OCI-M2 (cell line): ENCODE results near the gene CELSR3.
A peak's percentile ranks its signal among the peaks of the same experiment; 100 is the strongest.

Experiments used
- DNase-seq: peaks from one replicate; lab custom pipeline; 2025; ENCODE audit not compliant: unreplicated experiment; lab: John Stamatoyannopoulos, UW

CELSR3 gene

GRCh38 chr3:48688032-48688736 lies 25.5 kb upstream of the CELSR3 start:
- no peak for DNase-seq

DNA sequence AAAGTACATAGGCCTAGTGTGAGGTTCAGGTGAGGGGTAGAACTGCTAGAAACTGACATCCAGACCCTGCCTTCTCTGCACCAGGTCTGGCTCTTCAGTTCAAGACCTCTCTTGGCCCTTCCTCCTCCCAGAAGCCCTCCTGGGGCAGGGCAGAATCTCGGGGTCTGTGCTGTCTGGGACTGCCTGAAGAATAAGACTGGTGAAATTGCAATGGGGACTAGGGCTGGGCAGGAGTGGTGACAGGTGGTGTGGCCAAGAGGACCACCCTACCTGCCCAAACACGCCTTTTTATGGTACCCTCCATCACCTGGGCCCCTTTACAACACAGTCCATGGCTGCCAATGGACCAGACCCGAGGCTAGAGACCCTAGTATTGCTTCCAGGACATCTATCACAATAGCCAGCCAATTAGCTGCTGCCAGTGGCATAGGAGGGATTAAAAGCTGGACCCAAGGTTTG lies 24.6 kb upstream of the CELSR3 start:
- no peak for DNase-seq

DNA sequence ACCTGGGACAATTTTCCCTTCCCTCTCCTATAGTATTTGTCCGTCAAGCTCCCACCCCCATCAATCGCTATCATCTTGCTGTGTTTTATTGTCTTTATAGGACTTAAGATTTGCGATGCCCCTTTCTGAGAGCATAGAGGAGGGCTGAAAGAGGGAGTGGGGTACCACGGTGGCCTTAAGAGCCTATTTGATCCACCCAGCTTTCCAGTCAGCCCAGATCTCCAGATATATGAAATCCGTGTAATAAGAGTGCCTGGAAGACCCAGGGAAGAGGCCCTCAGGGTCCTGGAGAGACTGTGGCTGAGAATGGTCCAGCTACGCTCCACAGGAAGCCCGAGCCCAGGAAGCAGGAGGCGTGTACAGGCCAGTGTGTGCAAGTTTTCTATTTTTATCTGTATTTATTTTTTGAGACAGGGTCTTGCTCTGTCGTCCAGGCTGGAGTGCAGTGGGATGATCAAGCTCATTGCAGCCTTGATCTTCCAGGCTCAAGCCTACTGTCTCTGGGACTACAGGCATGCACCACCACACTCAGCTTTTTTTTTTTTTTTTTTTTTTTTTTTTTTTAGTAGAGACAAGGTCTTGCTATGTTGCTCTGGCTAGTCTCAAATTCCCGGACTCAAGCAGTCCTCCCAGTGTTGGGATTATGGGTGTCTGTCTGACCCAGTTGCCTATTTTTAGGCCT lies 24.0 kb upstream of the CELSR3 start:
- DNase-seq: no peak

GRCh38 chr3:48685603-48686511 lies 23.2 kb upstream of the CELSR3 start, which contains the start of gene NCKIPSD:
Gene NCKIPSD, minus strand, starts transcription at chr3:48685915. Its CDS starts 108 bp downstream, at chr3:48685807.
- peak; percentile 21 for DNase-seq

GRCh38 chr3:48685293-48685602 lies 22.6 kb upstream of the CELSR3 start:
- DNase-seq: no peak

DNA sequence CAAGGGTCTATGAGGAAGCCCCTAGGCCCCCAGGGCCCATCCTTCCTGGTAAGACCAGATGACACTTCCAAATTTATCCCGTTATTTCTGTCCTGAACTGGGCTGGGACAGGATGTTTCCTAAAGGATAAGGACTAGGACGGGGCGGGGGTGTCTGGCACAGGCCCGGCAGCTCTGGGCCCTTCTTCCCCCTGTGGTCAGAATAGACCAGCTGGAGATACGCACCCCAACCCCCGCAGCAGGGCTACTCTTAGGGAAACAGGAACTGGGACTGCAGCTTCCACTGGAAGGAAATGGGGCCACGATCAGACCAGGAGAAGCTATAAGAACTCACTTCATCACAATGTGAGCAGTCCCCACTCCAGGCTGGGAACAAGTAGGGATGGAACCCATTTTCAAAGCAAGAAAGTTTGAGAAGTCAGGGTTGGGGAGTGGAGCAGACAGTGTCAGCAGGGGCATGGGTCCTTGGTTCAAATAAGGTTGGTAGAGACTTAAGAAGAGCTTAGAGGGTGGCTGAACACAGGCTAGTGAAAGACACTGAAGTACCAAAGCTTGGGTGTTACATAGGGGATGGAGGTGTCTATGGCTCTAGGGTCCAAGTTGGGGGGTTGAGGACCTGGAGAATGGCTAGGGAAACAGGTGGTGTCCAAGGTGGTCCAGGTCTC lies 21.9 kb upstream of the CELSR3 start:
- no peak for DNase-seq

GRCh38 chr3:48684054-48684349 lies 21.3 kb upstream of the CELSR3 start:
- DNase-seq: no peak

GRCh38 chr3:48682786-48683185 lies 20.1 kb upstream of the CELSR3 start:
- DNase-seq: no peak

- DNase-seq: no peak
These were observed 19.4 kb upstream of the CELSR3 start for GRCh38 chr3:48681974-48682610.

DNA sequence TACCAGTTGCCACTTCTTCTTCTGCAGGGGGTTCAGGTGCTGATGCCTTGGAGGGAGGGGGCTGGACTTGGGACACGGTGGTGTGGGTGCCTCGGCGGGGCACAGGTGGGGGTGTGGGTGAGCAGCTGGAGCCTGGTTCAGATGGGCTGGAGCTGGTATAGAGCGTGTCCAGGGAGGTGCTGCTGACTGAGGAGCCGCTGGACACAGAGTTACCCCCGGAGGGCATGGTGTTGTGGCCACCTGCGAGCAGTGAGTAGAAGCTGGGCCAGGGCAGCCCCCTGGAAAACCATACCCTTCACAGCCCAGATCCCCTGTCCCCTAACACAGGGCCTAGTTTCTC lies 18.8 kb upstream of the CELSR3 start:
- no peak for DNase-seq

DNA sequence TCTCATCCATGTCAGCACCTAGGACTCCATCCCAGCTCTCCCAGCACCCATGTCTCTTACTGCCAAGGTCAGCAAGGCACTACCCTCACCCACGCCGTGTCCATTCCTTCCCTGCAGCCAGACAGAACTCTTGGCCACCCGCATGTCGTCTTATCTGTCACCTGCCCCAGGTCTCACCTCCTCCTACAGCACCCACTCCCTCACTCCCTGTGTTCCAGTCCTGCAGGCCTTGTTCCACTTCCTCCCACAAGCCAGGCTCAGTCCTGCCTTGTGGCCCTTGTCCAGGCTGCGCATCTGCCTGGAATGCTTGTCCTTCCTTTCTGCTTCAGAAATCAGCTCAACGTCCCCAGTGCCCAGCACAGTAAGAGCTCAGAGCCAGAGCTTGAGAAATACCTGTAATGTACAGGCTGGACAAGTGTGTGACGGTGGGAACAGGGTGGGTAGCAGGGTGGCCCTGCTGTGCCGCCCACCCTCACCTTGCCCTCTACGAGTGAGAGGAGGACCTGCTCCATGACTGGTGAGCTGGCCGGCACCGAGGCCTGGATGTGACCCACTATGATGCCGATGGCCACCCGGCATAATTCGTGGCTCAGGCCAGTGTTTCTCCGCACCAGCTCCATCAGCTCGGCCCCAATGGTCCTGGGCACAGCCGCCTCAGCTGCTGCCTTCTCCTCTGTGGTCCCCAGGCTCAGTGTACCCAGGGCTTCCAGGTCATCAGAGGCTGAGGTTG lies 18.3 kb upstream of the CELSR3 start:
- DNase-seq: no peak

- no peak for DNase-seq
These were observed 17.0 kb upstream of the CELSR3 start for GRCh38 chr3:48679411-48680391.

GRCh38 chr3:48678566-48679380 lies 16.1 kb upstream of the CELSR3 start:
- no peak for DNase-seq

DNA sequence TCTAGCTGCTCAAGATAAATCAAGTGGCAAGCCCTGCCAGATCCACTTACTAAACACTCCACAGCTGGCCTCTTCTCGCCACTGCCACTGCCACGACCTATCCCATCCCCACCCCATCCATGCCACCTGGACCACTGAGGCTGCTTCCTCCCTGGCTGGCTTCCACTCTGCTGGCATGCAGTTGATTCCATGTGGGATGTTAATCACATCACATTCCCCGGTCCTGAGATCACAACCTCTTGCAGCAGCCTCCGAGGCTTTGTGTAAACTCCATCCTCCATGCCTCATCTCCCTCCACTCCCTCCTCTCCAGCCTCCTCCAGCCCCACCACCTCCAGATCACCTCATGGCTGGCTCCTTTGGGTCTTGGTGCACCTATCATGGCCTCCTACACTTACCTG lies 15.4 kb upstream of the CELSR3 start:
- DNase-seq: no peak

DNA sequence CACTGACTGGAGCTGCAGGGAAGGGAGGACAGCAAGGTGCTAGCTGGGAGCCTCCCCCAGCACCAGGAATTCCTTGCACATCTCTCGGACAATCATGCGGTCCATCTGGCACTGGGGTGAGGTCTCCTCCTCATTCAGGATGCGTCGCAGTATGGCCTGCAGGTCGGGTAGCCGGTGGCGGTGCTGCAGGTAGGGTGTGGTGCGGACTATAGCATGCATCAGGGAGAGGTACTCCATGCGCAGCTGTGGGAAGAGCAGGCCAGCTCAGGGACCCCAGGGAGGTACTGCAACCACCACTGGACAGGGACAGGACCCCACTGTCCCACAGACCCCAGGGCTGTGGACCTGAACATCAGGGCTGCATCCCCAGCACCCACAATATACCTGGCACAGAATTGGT lies 11.8 kb upstream of the CELSR3 start:
- no peak for DNase-seq

GRCh38 chr3:48672522-48672921 lies 9.8 kb upstream of the CELSR3 start:
- DNase-seq: no peak

GRCh38 chr3:48664929-48665328 lies 2.2 kb upstream of the CELSR3 start:
- no peak for DNase-seq

DNA sequence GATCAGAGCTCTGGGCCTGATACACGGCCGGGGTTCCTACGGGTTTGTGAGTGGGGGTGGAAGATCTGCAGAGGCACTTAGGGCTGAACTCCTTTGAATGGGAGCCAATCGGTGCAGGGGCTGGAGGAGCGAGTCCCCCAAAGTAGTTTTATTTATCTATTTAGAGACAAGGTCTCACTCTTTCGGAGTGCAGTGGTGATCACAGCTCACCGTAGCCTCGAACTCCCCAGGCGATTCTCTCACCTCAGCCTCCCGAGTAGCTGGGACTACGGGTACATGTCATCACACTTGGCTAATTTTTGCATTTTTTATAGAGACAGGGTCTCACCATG lies 1.6 kb upstream of the CELSR3 start:
- no peak for DNase-seq
